H54 (cell line): ENCODE data around the gene TRIM33.
"Not testable (repeated sequence)": the region's sequence is repeated elsewhere in the genome, so short reads cannot be mapped to it uniquely, and the experiment has no call there.

ENCODE experiments used
- DNase-seq: peaks from one replicate; pipeline ENCODE4 v3.0.0; 2011; ENCODE audit warnings: low spot score, mixed read lengths; ENCODE audit not compliant: insufficient read length
- FAIRE-seq: peaks from 3 replicates; lab custom pipeline; 2011; peaks lifted over from hg19 to GRCh38; lab: Jason Lieb, UNC
- POLR2A ChIP-seq: IDR thresholded peaks from 2 replicates; pipeline ENCODE4 v1.6.1; 2011; ENCODE audit warnings: low read depth, mild to moderate bottlenecking, low read length

The TRIM33 gene

DNA sequence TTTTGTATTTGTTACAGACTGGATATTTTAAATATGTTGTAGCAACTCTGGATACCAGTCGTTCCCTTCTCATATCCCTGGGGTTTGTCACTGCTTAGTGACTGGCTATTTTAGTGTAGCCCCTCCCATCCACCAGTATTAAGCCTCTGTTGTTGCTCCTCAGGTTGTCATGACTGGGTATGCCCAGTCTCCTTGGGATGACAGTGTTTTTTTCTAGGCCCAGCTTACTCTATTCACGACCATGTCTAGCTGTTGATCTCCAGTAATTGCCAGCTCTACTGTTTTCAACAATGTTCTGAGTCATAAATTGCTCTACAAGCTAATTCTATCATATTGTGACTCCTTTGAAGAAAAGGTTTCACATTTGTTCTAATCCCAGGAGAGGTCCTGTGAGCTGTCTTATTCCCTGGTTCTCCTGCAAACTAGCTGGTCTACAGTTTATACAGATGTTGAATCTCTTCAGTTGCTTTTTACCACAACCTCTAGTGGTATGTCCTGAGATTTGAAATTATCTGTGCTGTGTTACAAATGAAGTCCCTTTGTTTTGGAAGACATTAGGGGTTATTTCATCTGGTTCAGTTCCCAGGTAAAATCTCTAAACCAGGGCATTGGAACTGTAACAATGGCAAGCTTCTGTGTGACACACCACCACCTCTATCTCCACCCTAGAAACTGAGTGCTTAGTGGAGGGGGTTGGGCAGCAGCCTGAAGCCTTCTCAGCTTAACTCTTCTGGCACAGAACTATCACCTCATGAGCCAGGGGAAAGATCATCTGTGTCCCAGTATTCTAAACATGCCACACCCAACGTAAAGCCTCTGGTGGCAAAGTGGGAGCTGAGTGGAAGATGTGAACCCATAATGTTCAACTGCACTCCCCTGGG, 124.6 kb downstream of the TRIM33 start:
- DNase-seq (no peak), FAIRE-seq (no peak)
- TF ChIP-seq POLR2A, result no peak

DNA sequence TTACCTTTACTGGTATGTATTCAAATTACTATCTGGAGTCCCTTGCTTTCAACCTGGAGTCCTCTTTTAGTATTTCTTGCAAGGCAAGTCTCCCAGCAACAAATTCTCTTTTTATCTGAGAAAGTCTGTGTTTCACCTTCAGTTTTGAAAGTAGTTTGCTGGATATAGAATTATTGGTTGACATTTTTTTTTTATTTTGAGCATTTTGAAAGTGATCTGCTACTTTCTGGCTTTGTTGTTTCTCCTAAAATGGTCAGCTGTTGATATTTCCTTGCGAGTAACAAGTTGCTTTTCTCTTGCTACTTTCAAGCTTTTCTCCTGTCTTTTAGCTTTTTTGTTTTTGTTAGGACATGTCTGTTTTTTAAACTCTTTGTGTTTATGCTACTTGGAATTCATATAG, 126.1 kb downstream of the TRIM33 start:
- DNase-seq, result no peak
- no peak for FAIRE-seq
- no peak for TF ChIP-seq POLR2A

DNA sequence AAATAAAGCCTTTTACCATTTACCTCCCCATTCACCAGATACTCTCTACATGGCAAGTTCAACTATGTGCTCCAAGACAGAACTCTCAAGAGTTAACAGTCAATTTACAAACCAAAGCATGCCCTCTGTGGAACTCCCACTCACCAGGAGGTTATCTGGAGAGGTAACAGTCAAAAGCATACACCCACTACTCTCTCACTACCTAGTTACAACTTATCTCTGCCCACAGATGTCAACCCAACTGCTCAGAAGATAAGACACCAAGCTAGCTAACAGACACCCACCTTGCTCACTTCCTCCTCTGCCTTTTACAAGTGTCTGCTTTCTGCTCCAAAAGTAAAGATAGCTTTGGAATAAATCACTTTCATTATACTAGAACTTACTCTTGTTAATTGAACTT, 131.0 kb downstream of the TRIM33 start:
- FAIRE-seq (no peak), DNase-seq (no peak)
- no peak for TF ChIP-seq POLR2A

DNA sequence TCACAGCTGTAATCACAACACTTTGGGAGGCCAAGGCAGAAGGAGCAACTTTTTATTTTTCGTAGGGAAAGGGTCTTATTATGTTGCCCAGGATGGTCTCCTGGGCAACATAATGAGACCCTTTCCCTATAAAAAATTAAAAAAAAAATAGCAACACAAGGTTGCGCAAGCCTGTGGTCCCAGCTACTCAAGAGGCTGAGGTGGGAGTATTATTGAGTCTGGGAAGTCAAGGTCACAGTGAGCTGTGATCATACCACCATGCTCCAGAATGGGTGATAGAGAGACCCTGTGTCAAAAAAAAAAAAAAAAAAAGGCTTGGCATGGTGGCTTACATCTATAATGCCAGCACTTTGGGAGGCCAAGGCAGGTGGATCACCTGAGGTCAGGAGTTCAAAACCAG, 131.6 kb downstream of the TRIM33 start:
- FAIRE-seq (no peak), DNase-seq (no peak)
- no peak for TF ChIP-seq POLR2A

DNA sequence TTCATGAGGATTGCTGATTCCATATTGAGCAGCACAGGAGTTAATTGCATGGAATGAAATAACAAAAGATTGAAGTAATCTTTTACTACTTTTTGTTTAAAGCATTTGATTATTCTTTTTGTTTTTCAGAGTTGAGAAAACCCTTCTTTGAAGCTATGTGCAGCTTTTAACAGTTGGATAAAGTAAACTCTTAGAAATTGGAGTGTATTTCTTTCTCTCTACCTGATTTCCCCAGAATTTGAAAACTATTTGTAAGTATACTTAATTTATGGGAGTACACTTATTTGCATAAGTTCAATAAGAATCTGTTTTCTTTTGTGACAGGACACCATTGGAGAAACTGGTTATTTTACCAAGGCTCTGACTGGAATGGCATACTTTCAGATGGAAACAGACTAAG, 133.6 kb downstream of the TRIM33 start:
- no peak for FAIRE-seq
- DNase-seq, result no peak
- no peak for TF ChIP-seq POLR2A

DNA sequence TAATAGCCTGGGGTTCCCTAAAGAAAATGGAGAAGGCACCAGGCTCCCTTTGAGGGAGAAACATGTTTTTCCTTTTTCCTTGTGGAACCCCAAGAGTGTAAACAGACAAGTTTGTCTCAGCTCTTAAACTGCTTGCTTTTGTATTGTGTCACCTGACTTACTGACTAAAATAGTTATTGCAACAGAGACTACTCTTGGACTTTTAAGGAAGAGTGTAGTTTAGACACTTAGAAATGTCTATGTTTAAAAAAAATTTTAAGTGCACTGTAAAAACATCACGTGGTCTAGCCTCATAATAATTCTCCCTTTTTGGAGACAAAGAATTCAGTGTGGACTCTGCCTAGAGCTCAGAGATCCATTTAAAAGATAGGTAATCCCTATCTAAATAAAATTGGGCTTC, 141.1 kb downstream of the TRIM33 start:
- no peak for DNase-seq
- TF ChIP-seq POLR2A, result no peak
- FAIRE-seq, result no peak

DNA sequence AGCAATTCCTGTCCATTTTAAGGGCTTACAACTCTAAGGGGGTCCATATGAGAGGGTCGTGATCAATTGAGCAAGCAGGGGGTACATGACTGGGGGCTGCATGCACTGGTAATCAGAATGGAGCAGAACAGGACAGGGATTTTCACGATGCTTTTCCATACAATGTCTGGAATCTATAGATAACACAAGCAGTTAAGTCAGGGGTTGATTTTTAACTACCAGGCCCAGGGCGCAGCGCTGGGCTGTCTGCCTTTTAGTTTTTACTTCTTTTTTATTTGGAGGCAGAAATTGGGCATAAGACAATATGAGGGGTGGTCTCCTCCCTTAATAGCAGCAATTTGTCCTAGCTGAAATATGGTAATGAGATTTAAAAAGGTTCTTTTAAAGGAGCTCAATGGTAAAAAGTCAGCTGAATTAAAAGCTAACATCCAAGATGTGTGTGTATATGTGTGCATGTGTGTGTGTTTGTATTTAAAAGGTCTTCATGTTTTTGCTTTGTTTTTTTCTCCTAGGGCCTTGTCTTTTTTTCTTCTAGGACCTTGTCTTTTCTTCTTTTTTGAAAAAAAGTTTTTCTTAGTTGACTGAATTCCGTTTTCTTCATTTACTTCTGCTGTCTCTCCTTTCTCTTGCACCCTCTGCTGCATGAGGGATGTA, 141.6 kb downstream of the TRIM33 start:
- FAIRE-seq, DNase-seq: not testable (repeated sequence)

DNA sequence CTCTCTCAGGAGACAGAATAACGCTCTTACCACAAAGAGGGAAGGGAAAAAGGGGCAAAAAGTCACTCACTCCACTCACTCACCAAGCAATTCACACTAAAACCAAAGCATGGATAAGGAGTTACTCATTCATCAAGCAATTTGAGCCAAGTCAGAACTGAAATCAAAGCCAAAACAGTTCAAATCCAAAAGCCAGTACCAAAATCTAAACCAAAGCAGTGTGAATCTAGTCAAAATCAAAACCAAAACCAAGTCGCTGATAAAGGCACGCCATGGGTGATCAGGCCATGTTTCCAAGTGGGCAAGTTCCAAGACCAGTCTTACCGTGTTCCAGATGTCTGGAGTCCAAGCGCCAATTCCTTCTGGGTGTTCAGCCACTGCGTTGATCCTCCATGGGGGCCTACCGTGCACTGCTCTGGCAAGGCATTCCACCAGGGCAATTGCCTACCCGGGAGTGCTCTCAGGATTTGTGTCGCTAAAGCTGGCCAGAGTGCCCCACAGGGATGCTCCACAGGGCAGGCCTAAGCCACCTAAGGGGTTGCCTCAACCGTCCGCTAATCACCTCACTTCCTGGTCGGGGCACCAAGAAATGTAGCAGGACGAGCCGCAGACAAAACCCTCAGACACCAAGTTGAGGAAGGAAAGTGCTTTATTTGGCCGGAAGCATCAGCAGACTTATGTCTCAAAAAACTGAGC, 142.3 kb downstream of the TRIM33 start:
- no peak for TF ChIP-seq POLR2A
- DNase-seq (no peak), FAIRE-seq (no peak)

- DNase-seq, result no peak
- FAIRE-seq, result no peak
These were observed 143.2 kb downstream of the TRIM33 start for GRCh38 chr1:114367810-114368209.

DNA sequence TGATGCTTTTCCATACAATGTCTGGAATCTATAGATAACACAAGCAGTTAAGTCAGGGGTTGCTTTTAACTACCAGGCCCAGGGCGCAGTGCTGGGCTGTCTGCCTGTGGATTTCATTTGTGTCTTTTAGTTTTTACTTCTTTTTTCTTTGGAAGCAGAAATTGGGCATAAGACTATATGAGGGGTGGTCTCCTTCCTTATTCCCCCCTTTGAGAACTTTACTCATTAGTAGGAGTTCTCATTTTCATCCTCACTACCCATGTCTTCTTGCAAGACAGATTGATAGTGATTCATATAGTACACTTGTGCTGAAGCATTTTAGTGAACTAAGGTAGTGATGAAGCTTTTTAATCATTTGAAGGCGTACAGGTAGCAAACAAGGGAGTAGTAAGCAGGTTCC, 147.8 kb downstream of the TRIM33 start:
- not testable (repeated sequence) for DNase-seq, FAIRE-seq

More at GRCh38 chr1:114367810-114368209, 143.2 kb downstream of the TRIM33 start:
- TF ChIP-seq POLR2A, result no peak

- FAIRE-seq (no peak), DNase-seq (no peak)
- TF ChIP-seq POLR2A, result no peak
These were observed 151.2 kb downstream of the TRIM33 start for GRCh38 chr1:114359791-114360190.

- no peak for FAIRE-seq
- no peak for DNase-seq
- no peak for TF ChIP-seq POLR2A
These were observed 155.8 kb downstream of the TRIM33 start for GRCh38 chr1:114355240-114355639.

GRCh38 chr1:114353262-114353661, 157.7 kb downstream of the TRIM33 start:
- no peak for FAIRE-seq
- no peak for TF ChIP-seq POLR2A
- DNase-seq, result no peak

DNA sequence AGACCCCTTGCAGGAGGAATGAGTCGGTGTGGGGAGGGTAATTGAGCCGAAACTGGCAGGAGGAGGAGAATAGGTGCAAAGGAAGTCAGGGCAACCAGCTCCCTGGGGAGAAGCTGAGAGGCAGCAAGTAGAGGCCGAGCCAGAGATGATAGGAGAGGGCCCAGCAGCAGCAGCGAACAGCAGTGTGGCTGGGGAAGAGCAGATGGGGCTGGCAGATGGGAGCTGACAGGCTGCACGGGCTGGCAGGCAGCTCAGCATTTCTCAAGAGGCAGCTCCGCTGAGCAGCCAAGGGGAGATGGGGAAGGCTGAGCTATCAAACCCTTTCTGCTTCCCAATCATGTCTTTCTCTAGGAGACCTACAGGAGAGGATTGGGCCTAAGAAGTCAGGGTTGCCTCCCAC, 158.2 kb downstream of the TRIM33 start:
- FAIRE-seq, result no peak
- TF ChIP-seq POLR2A, result no peak
- DNase-seq, result no peak
